Measurements from ENCODE around the gene P2RX2. TPM values are rescaled to one million over a fixed set of nuclear protein-coding genes. Genes with fewer than 3 reads are reported as not detected.

Gene P2RX2
- total RNA-seq, 1 donor from 2014 or later, result not detected

DNA sequence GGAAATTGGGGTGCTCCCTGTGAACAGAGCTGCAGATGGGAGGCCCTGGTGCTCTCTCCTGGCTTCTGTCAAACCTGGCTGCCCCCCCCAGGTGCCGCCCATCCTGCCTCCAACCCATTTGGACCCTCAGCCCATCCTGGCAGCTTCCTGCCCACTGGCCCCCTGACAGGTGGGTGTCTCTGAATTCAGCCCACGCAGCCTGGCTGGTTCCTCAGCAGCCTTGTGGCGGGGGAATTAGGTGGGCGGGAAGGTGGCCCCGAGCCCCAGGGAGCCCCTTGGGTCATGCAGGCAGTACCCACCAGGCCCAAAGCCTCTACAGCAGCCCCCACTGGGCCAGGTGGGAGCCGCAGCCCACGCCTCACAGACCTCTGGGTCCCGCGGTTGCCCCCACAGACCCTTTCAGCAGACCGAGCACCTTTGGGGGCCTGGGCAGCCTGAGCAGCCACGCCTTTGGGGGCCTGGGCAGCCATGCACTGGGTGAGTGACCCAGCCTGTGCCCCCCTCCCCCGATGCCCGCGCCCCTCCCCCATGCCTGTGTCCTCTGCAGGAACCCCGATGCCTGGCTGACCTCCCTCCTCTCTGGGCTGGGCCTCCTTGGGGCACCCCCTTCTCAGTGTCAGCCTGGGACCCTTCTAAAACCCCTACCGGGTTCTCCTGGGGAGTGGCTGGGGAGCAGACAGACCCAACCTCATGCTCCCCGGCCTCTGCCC, 37.1 kb upstream of the P2RX2 start:
- peaks cover 64% of the 10 kb centered on the region for H3K27me3 ChIP-seq
- no peak overlapping the region for H3K4me3 Mint-ChIP-seq
- TF ChIP-seq CTCF (IDR thresholded peaks at IDR 0.05) (no peak), EZH2 (IDR thresholded peaks at IDR 0.05) (no peak), EZH2phosphoT487 (IDR thresholded peaks at IDR 0.05) (no peak)
- H3K9me3 ChIP-seq (ENCODE audit: low read depth), result no peaks in the 10 kb centered on the region
- H3K4me1 Mint-ChIP-seq, result peaks cover 4% of the 10 kb centered on the region
- peak overlapping the region; percentile 68 for H3K4me2 ChIP-seq
- H3K36me3 ChIP-seq, result no peaks in the 10 kb centered on the region
- no peak overlapping the region for H2AFZ ChIP-seq (replicated peaks)
- DNase-seq (ENCODE audit: low spot score), result no peak
- peaks cover 27% of the 10 kb centered on the region for H3F3A ChIP-seq (ENCODE audit: low read depth)
- no peak overlapping the region for H3K4me3 ChIP-seq
- no peaks in the 10 kb centered on the region for H3K9me3 Mint-ChIP-seq
- peaks cover 15% of the 10 kb centered on the region for H3K4me1 ChIP-seq
- H3K27ac Mint-ChIP-seq, result no peak overlapping the region
- peaks cover 80% of the 10 kb centered on the region for H4K20me1 ChIP-seq (ENCODE audit: low read depth)
- peaks cover 24% of the 10 kb centered on the region for H3K27me3 Mint-ChIP-seq (ENCODE audit: insufficient read depth, low read depth)
- H3K79me2 ChIP-seq (ENCODE audit: low read depth), result no peaks in the 10 kb centered on the region
- peaks cover 10% of the 10 kb centered on the region for H3K36me3 Mint-ChIP-seq
- no peak overlapping the region for H3K9ac ChIP-seq
- H3K27ac ChIP-seq, result no peak overlapping the region

DNA sequence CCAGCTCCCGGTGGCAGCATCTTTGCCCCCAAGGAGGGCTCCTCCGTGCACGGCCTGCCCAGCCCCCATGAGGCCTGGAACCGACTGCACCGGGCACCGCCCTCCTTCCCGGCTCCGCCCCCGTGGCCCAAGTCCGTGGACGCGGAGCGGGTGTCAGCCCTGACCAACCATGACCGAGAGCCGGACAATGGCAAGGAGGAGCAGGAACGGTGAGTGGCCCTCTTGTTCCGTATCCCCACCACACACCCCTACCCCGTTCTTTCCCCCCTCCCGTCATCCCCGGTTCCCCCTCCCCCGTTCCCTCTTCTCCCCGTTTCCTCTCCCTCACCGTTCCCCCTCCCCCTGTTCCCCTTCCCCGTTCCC, 36.5 kb upstream of the P2RX2 start:
- TF ChIP-seq EZH2phosphoT487 (IDR thresholded peaks at IDR 0.05) (no peak), EZH2 (IDR thresholded peaks at IDR 0.05) (no peak), CTCF (IDR thresholded peaks at IDR 0.05) (no peak)
- Mint-ChIP-seq H3K9me3 (no peaks in the 10 kb centered on the region), H3K36me3 (peaks cover 10% of the 10 kb centered on the region), H3K4me3 (no peak overlapping the region), H3K27ac (no peak overlapping the region), H3K27me3 (ENCODE audit: insufficient read depth, low read depth) (peaks cover 27% of the 10 kb centered on the region), H3K4me1 (peaks cover 4% of the 10 kb centered on the region)
- Histone ChIP-seq H3K79me2 (ENCODE audit: low read depth) (no peaks in the 10 kb centered on the region), H3K27me3 (peaks cover 70% of the 10 kb centered on the region), H4K20me1 (ENCODE audit: low read depth) (peaks cover 76% of the 10 kb centered on the region), H2AFZ (replicated peaks) (no peak overlapping the region), H3K4me1 (peaks cover 15% of the 10 kb centered on the region), H3K36me3 (no peaks in the 10 kb centered on the region), H3K9ac (no peak overlapping the region), H3K9me3 (ENCODE audit: low read depth) (no peaks in the 10 kb centered on the region), H3K4me3 (peak overlapping the region; percentile 28), H3K4me2 (peak overlapping the region; percentile 68), H3K27ac (no peak overlapping the region), H3F3A (ENCODE audit: low read depth) (peaks cover 27% of the 10 kb centered on the region)
- DNase-seq (ENCODE audit: low spot score), result peak; percentile 52

DNA sequence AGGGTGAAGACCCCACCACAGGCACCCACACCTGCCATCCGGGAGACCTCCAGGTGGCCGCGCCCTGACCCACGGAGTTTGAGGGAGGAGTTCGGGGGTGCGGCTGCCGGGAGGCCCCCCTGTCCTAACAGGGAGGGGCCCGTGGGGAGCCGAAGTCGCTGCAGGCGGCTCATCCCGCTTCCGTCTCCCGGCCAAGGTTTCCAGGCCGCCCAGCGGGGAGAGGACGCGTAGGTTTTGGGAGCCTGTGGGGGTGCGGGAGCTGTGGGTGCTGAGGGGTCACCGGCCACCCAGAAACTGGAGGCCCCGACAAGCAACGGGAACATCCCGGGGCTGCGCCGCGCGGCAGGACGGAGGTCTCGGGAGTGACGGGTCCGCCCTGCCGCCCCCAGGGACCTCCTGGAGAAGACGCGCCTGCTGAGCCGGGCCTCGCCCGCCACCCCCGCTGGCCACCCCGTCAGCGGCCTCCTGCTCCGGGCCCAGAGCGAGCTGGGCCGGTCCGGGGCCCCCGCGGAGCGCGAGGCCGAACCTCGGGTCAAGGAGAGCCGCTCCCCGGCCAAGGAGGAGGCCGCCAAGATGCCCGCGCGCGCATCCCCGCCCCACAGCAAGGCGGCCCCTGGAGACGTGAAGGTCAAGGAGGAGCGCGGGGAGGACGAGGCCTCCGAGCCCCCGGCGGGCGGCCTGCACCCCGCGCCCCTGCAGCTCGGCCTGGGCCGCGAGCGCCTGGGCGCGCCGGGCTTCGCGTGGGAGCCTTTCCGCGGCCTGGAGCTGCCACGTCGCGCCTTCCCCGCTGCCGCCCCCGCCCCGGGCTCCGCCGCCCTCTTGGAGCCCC, 35.8 kb upstream of the P2RX2 start:
- H3K27ac ChIP-seq, result no peak overlapping the region
- DNase-seq (ENCODE audit: low spot score), result no peak

More for the DNA sequence above, 35.8 kb upstream of the P2RX2 start:
- no peak overlapping the region for H3K4me3 Mint-ChIP-seq
- Histone ChIP-seq H4K20me1 (ENCODE audit: low read depth) (peaks cover 69% of the 10 kb centered on the region), H3K9me3 (ENCODE audit: low read depth) (no peaks in the 10 kb centered on the region), H2AFZ (replicated peaks) (no peak overlapping the region), H3K27me3 (peaks cover 77% of the 10 kb centered on the region), H3K4me1 (peaks cover 15% of the 10 kb centered on the region), H3F3A (ENCODE audit: low read depth) (peaks cover 27% of the 10 kb centered on the region), H3K4me3 (peak overlapping the region; percentile 28), H3K9ac (no peak overlapping the region), H3K36me3 (no peaks in the 10 kb centered on the region), H3K4me2 (peak overlapping the region; percentile 68), H3K79me2 (ENCODE audit: low read depth) (no peaks in the 10 kb centered on the region)
- peak; percentile 96 for TF ChIP-seq EZH2 (IDR thresholded peaks at IDR 0.05)
- TF ChIP-seq CTCF (IDR thresholded peaks at IDR 0.05), result no peak
- TF ChIP-seq EZH2phosphoT487 (IDR thresholded peaks at IDR 0.05), result peak; percentile 92
- H3K4me1 Mint-ChIP-seq, result peaks cover 4% of the 10 kb centered on the region
- peaks cover 9% of the 10 kb centered on the region for H3K36me3 Mint-ChIP-seq
- H3K27ac Mint-ChIP-seq, result no peak overlapping the region
- H3K9me3 Mint-ChIP-seq, result no peaks in the 10 kb centered on the region
- peaks cover 29% of the 10 kb centered on the region for H3K27me3 Mint-ChIP-seq (ENCODE audit: insufficient read depth, low read depth)

All from neural progenitor cell (in vitro differentiated cells).